Measurements from ENCODE around the gene F2.

The F2 gene

GRCh38 chr11:46729110-46730027 is 10.4 kb downstream of the F2 start:
- TF ChIP-seq EZH2phosphoT487 (IDR thresholded peaks at IDR 0.05; ENCODE audit: borderline replicate concordance, low read length): no peak
- TF ChIP-seq CTCF (IDR thresholded peaks at IDR 0.05; ENCODE audit: low read depth, low read length, poor library complexity, severe bottlenecking): no peak
- Histone ChIP-seq H3K4me1 (ENCODE audit: control insufficient read depth, low read length) (no peaks in the 10 kb centered on the region), H3K4me3 (ENCODE audit: low read length) (no peak overlapping the region), H3K4me2 (ENCODE audit: low read length) (no peak overlapping the region), H3K36me3 (ENCODE audit: control insufficient read depth, low read length) (no peaks in the 10 kb centered on the region), H3K27ac (ENCODE audit: low read depth, low read length) (no peak overlapping the region), H3F3A (ENCODE audit: control insufficient read depth, insufficient read depth) (no peaks in the 10 kb centered on the region), H4K20me1 (ENCODE audit: control insufficient read depth, insufficient read depth, low read depth, low read length) (no peaks in the 10 kb centered on the region), H3K9me3 (ENCODE audit: control insufficient read depth, insufficient read depth, low read length) (no peaks in the 10 kb centered on the region), H3K9me2 (replicated peaks; ENCODE audit: control insufficient read depth, low read length) (no peaks in the 10 kb centered on the region), H3K27me3 (ENCODE audit: control insufficient read depth, low read length) (no peaks in the 10 kb centered on the region), H3K79me2 (ENCODE audit: control insufficient read depth, low read length) (no peaks in the 10 kb centered on the region)

GRCh38 chr11:46731545-46731944 is 12.5 kb downstream of the F2 start:
- no peaks in the 10 kb centered on the region for H3K9me2 ChIP-seq (replicated peaks; ENCODE audit: control insufficient read depth, low read length)
- H3K9me3 ChIP-seq (ENCODE audit: control insufficient read depth, insufficient read depth, low read length): no peaks in the 10 kb centered on the region
- no peak overlapping the region for H3K4me2 ChIP-seq (ENCODE audit: low read length)
- no peaks in the 10 kb centered on the region for H3K36me3 ChIP-seq (ENCODE audit: control insufficient read depth, low read length)
- H3K4me3 ChIP-seq (ENCODE audit: low read length): no peak overlapping the region
- no peak overlapping the region for H3K27ac ChIP-seq (ENCODE audit: low read depth, low read length)
- H3K79me2 ChIP-seq (ENCODE audit: control insufficient read depth, low read length): no peaks in the 10 kb centered on the region
- H3K27me3 ChIP-seq (ENCODE audit: control insufficient read depth, low read length): no peaks in the 10 kb centered on the region
- no peaks in the 10 kb centered on the region for H3K4me1 ChIP-seq (ENCODE audit: control insufficient read depth, low read length)
- TF ChIP-seq CTCF (IDR thresholded peaks at IDR 0.05; ENCODE audit: low read depth, low read length, poor library complexity, severe bottlenecking): no peak
- TF ChIP-seq EZH2phosphoT487 (IDR thresholded peaks at IDR 0.05; ENCODE audit: borderline replicate concordance, low read length): no peak
- no peaks in the 10 kb centered on the region for H4K20me1 ChIP-seq (ENCODE audit: control insufficient read depth, insufficient read depth, low read depth, low read length)
- H3F3A ChIP-seq (ENCODE audit: control insufficient read depth, insufficient read depth): no peaks in the 10 kb centered on the region

- TF ChIP-seq EZH2phosphoT487 (IDR thresholded peaks at IDR 0.05; ENCODE audit: borderline replicate concordance, low read length): no peak
- TF ChIP-seq CTCF (IDR thresholded peaks at IDR 0.05; ENCODE audit: low read depth, low read length, poor library complexity, severe bottlenecking): no peak
- H3K9me3 ChIP-seq (ENCODE audit: control insufficient read depth, insufficient read depth, low read length): no peaks in the 10 kb centered on the region
These were observed 14.2 kb downstream of the F2 start for GRCh38 chr11:46733234-46733633.

More at GRCh38 chr11:46733234-46733633, 14.2 kb downstream of the F2 start:
- Histone ChIP-seq H3F3A (ENCODE audit: control insufficient read depth, insufficient read depth) (no peaks in the 10 kb centered on the region), H4K20me1 (ENCODE audit: control insufficient read depth, insufficient read depth, low read depth, low read length) (no peaks in the 10 kb centered on the region), H3K4me1 (ENCODE audit: control insufficient read depth, low read length) (no peaks in the 10 kb centered on the region), H3K79me2 (ENCODE audit: control insufficient read depth, low read length) (no peaks in the 10 kb centered on the region), H3K4me2 (ENCODE audit: low read length) (no peak overlapping the region), H3K4me3 (ENCODE audit: low read length) (no peak overlapping the region), H3K27ac (ENCODE audit: low read depth, low read length) (no peak overlapping the region), H3K36me3 (ENCODE audit: control insufficient read depth, low read length) (no peaks in the 10 kb centered on the region), H3K27me3 (ENCODE audit: control insufficient read depth, low read length) (no peaks in the 10 kb centered on the region), H3K9me2 (replicated peaks; ENCODE audit: control insufficient read depth, low read length) (no peaks in the 10 kb centered on the region)
